ENCODE results near the gene EXOC6. TPM values are rescaled to one million over a fixed set of nuclear protein-coding genes. Genes with fewer than 3 reads are reported as not detected.

EXOC6 gene
- total and polyA plus RNA-seq, 10 of the 15 experiments (the other 5 are each of a cell fraction or from before 2014, with no cell fraction given) = 7.6 to 53.8 (median 13.3) TPM

DNA sequence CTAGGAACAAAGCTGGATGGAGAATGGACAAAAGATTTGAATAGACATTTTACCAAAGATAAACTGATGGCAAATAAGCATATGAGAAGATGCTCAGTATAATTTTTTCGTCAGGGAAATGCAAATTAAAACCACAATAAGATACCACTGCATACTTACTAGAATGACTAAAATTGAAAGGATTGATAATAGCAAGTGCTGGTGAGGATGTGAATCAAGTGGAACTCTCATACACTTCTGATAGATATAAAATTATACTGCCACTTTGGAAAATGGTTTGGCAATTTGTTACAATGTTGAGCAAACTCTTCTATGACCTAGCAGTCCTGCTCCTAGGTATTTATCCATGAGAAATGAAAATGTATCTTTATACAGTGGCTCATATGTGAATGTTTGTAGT is 83.3 kb downstream of the EXOC6 start (continued):
- TF ChIP-seq ZNF384 (IDR thresholded peaks at IDR 0.05; ENCODE audit: borderline replicate concordance, low read depth, low read length) (no peak), NFYB (IDR thresholded peaks at IDR 0.05; ENCODE audit: insufficient read depth, low read depth, low read length) (no peak), JUND (IDR thresholded peaks at IDR 0.05; ENCODE audit: low read depth, low read length) (no peak), BRCA1 (IDR thresholded peaks at IDR 0.05; ENCODE audit: low read depth, low read length) (no peak), TCF3 (IDR thresholded peaks at IDR 0.05; ENCODE audit: borderline replicate concordance, insufficient read depth, low read depth, low read length) (no peak), RFX5 (IDR thresholded peaks at IDR 0.05; ENCODE audit: low read depth, low read length) (no peak)

DNA sequence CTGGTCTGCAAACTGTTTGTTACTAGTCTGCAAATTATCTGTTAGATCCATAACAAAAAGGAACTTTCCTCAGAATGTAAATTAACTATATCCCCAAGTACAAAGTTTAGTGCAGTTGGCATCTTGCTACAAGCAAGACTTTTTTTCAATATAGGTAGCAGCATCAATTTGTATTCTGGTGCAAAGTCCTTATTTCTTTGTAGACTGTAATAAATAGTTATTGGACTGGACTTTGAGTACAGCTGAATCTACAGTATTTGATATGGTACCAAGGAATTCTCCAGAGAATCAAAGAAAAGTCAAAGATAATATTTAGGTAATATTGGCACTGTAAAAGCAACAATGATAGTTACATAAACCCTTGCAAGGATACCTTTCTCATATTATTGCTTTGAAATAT is 89.6 kb downstream of the EXOC6 start:
- ChIA-PET RAD21 (ENCODE audit: unreplicated experiment) (no interaction called here), POLR2A (no interaction called here), SMC1A (ENCODE audit: uncharacterized antibody, unreplicated experiment) (interaction anchor here (0.6 kb wide), 1 partner anchor 265 kb away, joined by 3 read pairs; no protein-coding TSS in a partner anchor), CTCF (interaction anchor here (1.8 kb wide), 1 partner anchor 95 kb away, joined by 6 read pairs; no protein-coding TSS in a partner anchor)
- ATAC-seq (no peak), DNase-seq (ENCODE audit: low read depth, low spot score) (no peak), FAIRE-seq (no peak)
- TF ChIP-seq, protein P1, sequence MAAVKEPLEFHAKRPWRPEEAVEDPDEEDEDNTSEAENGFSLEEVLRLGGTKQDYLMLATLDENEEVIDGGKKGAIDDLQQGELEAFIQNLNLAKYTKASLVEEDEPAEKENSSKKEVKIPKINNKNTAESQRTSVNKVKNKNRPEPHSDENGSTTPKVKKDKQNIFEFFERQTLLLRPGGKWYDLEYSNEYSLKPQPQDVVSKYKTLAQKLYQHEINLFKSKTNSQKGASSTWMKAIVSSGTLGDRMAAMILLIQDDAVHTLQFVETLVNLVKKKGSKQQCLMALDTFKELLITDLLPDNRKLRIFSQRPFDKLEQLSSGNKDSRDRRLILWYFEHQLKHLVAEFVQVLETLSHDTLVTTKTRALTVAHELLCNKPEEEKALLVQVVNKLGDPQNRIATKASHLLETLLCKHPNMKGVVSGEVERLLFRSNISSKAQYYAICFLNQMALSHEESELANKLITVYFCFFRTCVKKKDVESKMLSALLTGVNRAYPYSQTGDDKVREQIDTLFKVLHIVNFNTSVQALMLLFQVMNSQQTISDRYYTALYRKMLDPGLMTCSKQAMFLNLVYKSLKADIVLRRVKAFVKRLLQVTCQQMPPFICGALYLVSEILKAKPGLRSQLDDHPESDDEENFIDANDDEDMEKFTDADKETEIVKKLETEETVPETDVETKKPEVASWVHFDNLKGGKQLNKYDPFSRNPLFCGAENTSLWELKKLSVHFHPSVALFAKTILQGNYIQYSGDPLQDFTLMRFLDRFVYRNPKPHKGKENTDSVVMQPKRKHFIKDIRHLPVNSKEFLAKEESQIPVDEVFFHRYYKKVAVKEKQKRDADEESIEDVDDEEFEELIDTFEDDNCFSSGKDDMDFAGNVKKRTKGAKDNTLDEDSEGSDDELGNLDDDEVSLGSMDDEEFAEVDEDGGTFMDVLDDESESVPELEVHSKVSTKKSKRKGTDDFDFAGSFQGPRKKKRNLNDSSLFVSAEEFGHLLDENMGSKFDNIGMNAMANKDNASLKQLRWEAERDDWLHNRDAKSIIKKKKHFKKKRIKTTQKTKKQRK (IDR thresholded peaks at IDR 0.05; ENCODE audit: low read depth, low read length) = no peak
- TF ChIP-seq ZNF384 (IDR thresholded peaks at IDR 0.05; ENCODE audit: borderline replicate concordance, low read depth, low read length) (no peak), PAX8 (IDR thresholded peaks at IDR 0.05) (no peak), EP300 (IDR thresholded peaks at IDR 0.05; ENCODE audit: borderline replicate concordance in 1 of 2, control insufficient read depth in 1 of 2, low read depth in 2 of 2, low read length in 2 of 2) (no peak), FOXK2 (IDR thresholded peaks at IDR 0.05) (no peak), BACH1 (IDR thresholded peaks at IDR 0.05; ENCODE audit: borderline replicate concordance) (no peak), ZSCAN29 (IDR thresholded peaks at IDR 0.05) (no peak)
- TF ChIP-seq, protein P2, sequence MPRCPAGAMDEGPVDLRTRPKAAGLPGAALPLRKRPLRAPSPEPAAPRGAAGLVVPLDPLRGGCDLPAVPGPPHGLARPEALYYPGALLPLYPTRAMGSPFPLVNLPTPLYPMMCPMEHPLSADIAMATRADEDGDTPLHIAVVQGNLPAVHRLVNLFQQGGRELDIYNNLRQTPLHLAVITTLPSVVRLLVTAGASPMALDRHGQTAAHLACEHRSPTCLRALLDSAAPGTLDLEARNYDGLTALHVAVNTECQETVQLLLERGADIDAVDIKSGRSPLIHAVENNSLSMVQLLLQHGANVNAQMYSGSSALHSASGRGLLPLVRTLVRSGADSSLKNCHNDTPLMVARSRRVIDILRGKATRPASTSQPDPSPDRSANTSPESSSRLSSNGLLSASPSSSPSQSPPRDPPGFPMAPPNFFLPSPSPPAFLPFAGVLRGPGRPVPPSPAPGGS (IDR thresholded peaks at IDR 0.05; ENCODE audit: borderline replicate concordance, insufficient read depth, low read depth, low read length, poor library complexity, severe bottlenecking) = no peak
- TF ChIP-seq, protein P3, sequence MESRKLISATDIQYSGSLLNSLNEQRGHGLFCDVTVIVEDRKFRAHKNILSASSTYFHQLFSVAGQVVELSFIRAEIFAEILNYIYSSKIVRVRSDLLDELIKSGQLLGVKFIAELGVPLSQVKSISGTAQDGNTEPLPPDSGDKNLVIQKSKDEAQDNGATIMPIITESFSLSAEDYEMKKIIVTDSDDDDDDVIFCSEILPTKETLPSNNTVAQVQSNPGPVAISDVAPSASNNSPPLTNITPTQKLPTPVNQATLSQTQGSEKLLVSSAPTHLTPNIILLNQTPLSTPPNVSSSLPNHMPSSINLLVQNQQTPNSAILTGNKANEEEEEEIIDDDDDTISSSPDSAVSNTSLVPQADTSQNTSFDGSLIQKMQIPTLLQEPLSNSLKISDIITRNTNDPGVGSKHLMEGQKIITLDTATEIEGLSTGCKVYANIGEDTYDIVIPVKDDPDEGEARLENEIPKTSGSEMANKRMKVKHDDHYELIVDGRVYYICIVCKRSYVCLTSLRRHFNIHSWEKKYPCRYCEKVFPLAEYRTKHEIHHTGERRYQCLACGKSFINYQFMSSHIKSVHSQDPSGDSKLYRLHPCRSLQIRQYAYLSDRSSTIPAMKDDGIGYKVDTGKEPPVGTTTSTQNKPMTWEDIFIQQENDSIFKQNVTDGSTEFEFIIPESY (IDR thresholded peaks at IDR 0.05) = no peak
- Histone ChIP-seq H3K4me3 (no peak overlapping the region), H3K4me2 (ENCODE audit: control insufficient read depth, insufficient read depth) (no peak overlapping the region), H3K79me2 (ENCODE audit: control insufficient read depth, insufficient read depth, low read length) (no peaks in the 10 kb centered on the region), H2AFZ (ENCODE audit: control insufficient read depth, low read depth, low read length) (no peak overlapping the region), H3K27ac (ENCODE audit: control insufficient read depth, insufficient read depth) (no peak overlapping the region), H3K36me3 (ENCODE audit: control insufficient read depth in 2 of 2, insufficient read depth in 2 of 2, low read length in 1 of 2) (no peaks in the 10 kb centered on the region), H3K9me3 (replicated peaks; ENCODE audit: control insufficient read depth, insufficient read depth, low read length) (no peaks in the 10 kb centered on the region), H3K9ac (ENCODE audit: control insufficient read depth, insufficient read depth, low read length) (no peak overlapping the region), H3K27me3 (replicated peaks in 1 of 2; ENCODE audit: control insufficient read depth in 2 of 2, insufficient read depth in 2 of 2, low read length in 1 of 2) (no peaks in the 10 kb centered on the region), H3K4me1 (ENCODE audit: control insufficient read depth, insufficient read depth, low read length) (0 out of 2 replicates have a peak, but pooled peaks cover 2% of the 10 kb centered on the region), H4K20me1 (ENCODE audit: control insufficient read depth, insufficient read depth) (no peaks in the 10 kb centered on the region)
- intact Hi-C loops (cut with micrococcal nuclease; ENCODE audit: unreplicated experiment) (no loop called here), in situ Hi-C loops (cut with MboI) (no loop called here)
- no TSS peak for BruUV-seq (replicated peaks)
